HG03280 (cell line): ENCODE results near the gene ADAM8.

ENCODE experiments used
- ATAC-seq: cut with Tn5 transposase; IDR thresholded peaks from one replicate; pipeline ENCODE4 v1.9.1; 2021; ENCODE audit warnings: mild to moderate bottlenecking, moderate library complexity; ENCODE audit not compliant: unreplicated experiment

The ADAM8 gene

DNA sequence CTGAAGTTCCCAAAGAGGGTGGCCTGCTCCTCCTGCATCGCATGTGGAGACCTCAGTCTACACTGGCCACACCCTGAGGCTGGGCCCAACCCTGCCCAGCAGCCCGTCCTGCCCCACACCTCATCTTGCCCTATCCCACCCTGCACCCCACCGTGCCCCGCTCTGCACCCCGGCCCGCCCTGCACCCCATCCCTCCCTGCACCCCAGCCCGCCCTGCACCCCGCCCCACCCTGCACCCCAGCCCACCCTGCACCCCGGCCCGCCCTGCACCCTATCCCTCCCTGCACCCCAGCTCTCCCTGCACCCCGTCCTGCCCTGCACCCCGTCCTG, 24.5 kb downstream of the ADAM8 start:
- no peak for ATAC-seq

DNA sequence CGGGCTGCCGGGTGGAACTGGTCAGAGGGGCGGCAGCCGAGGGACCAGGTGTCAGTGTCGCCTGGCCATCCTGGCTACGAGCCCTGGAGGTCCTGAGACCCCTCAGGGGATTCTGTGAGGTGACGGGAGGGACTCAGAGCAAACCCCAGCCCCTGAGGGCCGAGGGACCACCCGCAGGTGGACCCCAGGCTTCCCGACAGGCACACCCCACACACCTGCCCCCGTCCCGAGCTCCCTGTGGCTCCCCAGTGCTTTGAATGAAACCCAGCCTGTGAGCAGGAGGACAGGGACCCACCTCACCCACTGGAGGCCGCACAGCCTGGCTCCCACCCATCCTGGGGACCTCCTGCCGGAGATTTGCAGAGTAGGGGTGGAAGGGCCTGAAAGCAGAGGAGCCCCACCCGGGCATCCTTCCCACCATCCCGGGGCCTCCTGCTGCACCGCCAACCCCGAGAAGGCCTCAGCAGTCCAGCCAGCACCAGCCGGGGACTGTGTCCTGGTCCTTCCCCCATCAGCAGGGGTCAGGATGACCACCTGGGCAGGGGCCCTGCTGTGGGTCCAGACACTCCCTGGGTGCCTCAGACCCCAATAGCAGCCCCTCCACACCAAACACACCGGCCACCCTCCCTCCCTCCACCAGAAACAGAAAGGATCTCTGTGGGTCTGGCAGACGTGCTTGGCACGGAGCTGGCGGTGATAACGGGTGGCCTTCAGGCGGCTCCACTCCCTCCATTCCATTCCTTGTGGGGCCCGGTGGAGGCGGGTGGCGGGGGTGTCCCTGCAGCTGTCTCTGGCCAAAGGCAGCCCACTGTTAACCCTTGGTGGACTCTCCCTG, 25.1 kb downstream of the ADAM8 start:
- ATAC-seq = no peak

DNA sequence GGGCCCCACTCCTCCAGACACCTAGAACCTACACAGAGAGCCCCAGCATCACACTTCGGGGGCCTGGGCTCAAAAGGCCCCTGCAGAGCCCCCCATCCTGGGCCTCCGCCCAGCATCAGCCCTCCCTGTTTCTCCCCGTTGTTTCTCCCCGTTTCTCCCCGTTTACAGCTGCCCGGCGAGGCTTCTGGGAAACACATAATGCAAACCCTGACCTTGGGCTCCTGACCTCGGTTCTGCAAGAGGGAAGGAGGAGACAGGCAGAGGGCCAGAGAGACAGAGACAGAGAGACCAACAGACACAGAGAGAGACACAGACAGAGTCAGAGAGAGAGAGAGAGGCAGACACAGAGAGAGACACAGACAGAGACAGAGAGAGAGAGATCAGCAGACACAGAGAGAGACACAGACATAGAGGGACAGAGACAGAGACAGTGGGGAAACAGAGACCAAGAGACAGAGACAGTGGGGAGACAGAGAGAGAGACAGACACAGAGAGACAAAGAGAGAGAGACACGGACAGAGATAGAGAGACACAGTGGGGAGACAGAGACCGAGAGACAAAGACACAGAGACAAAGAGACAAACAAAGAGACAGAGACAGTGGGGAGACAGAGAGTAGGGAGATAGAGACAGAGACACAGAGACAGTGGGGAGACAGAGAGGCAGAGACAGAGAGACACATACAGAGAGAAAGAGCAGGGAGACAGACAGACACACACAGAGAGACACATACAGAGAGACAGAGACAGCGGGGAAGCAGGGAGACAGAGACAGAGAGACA, 26.5 kb downstream of the ADAM8 start:
- no peak for ATAC-seq

DNA sequence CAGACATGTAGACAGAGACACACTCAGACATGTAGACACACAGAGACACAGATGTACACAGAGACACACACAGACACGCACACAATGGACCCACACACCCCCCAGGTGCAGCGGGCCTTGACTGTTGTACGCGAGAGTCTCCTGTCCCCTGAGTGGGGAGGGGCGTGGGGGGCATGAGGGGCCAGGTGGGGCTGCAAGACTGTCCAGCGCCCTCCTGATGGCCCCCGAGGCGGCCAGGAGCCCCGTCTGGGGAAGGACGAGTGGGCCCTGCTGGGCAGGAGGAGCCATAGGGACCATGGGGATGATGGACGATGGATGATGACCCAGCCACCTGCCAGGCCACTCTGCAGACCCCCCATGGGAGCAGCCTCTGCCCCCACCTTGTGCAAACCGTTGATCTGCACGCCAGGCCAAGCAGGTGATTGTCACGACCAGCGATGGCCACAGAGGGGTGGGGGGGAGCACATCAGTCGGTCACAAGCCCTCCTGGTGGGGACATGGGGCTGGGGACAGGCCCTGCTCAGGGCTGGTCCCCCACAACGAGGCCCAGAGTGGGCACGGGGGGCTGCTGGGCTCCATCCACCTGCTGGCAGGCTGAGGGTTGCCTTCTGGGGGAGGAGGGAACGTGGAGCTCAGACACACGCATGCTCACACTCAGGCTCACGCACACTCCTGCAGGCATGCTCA, 27.4 kb downstream of the ADAM8 start:
- ATAC-seq = no peak

DNA sequence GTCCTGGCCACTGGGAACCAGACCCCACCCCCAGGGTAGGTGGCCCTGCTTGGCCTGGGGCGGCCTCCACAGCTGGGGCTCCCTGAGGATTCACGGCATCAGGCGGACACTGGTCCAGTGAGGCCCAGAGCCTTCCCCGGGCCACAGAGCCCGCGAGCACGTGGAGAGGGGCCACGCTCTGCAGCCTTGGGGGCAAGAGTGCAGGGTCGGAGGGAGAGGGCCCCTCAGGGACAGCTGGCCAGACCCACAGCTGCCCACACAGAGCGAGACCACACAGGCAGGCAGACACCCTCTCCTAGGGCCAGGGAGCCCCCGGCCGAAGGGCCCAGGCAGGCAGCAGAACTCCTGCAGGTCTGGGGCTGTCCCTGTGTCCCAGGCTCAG, 28.3 kb downstream of the ADAM8 start:
- ATAC-seq = no peak

DNA sequence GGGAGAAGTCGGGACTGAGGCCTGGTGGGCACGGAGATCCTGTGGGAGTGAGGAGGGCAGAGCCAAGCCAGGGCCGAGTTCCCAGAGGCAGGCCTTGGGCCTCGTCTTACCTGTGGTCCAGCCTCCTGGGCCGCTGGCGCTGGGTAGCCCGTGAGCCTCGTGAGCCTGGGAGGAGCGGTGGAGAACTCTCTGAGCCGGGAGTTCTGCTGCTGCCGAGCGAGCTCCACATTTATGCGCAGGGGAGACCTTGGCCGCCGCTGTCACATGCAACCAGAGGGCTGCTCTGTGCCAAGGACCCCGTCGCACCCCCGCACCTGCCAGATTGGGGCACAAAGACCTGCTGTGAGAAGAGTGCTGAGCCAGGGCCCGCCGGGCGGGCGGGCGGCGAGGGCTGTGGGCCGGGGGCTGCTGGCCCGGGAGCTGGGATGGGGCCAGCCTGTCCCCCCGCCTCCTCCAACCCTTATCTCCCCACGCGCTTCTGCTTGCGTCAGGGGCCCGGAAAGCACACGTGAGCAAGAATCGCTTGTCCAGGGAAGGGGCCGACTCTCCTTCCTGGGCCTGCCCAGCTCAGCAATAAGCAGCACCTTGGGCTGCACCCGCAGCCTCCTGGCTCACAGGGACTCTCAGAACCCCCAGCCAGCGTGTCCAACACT, 28.9 kb downstream of the ADAM8 start:
- no peak for ATAC-seq

DNA sequence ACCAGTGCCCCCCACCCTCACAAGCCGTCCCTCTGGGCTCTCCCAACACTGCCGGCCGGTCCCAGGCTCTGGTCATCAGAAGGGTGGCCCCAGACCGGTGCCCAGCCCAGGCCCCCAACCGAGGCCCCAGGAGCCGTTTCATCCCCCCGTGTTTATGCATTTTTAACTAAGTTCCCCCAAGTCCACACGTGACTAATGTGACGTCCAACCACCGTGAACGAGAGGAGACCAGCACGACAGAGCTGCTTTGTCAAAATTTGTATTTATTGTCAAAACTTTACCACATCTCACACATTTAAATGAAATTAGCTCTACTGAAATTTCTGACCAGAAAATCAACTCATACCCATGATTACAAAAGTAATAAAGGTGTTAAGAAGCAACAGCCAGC, 30.4 kb downstream of the ADAM8 start:
- no peak for ATAC-seq

DNA sequence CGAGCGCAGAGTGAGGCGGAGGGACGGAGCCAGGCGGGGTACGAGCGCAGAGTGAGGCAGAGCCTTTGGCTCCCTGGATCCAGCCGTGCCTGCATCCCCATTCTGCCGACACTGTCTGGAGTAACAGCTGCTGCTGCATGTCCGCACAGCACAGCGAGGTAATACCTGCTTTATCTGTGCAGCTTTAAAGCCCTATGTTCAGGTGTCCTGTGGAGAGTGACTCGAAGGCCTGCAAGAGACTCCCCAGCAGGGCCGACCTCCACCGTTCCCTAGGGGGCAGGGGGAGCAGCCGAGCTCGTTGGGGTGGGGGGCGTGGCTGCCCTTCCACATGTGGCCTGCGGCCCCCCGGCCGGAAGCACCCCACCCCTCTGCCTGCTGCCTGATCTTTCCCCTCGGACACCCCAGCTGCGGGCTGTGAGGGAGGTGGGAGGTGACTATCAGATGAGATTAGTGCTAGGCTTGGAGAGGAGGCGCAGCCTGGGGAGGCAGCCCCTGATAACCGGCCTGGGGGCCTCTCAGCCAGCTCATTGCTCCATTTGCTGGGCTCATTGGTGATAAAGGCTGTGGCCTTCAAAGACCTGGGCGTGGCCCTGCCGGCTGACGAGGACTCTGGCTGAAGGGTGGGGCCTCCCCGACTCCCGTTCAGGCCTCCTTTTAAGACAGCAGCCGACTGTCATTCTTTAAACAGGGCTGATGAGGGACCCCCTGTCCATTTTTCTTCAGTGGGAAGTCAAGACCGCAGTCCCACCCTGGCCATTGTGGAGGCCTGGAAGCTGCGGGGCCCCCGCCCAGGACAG, 31.0 kb downstream of the ADAM8 start:
- no peak for ATAC-seq

DNA sequence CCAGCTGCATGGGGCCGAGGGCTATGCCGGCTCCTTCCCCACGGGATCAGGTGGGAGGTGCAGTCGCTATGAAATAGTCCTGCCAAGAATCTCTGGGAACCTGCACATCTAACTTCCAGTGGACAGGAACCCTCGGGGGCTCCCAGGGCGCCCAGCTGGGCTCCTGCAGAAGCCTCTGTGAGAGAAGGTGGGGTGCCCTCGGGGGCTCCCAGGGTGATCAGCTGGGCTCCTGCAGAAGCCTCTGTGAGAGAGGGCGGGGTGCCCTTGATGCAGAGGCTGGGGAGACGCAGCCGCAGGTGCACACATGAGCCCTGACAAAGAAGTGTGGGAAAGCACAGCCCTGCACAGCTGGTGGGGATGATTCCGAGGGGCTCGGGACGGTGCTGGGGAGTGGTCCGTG, 33.1 kb downstream of the ADAM8 start:
- ATAC-seq = no peak

DNA sequence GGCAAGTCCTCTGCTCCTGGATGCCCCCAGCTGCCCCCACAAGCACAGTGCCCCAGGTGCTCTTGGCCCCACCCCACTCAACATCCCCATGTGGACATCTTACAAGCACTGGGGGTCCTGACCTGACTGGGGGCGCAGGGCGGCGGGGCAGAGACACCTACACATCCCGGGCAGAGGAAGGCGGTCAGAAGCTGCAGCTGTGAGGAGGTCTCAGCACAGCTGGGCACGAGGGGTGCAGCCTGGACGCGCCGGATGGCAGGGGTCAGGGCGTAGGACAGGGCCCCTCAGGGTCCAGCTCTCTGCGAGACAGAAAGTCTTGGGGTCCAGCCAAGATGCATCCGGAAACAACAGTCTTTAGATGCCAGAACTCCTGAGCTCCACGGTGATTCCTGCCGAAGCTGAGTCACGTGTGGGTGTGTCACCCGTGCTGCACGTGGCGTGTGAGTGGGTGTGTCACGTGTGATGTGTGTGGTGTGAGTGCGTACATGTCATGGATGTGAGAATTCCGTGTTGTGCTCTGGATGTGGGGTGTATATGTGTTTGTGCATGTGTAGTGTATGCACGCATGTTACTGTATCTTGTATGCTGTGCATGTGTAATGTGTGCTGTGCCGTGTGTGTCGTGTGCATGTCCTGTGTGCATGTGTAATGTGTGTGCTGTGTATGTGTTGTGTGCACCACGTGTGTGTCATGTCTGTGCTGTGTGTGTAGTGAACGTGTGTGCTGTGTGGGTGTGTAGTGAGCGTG, 33.9 kb downstream of the ADAM8 start:
- ATAC-seq = no peak

DNA sequence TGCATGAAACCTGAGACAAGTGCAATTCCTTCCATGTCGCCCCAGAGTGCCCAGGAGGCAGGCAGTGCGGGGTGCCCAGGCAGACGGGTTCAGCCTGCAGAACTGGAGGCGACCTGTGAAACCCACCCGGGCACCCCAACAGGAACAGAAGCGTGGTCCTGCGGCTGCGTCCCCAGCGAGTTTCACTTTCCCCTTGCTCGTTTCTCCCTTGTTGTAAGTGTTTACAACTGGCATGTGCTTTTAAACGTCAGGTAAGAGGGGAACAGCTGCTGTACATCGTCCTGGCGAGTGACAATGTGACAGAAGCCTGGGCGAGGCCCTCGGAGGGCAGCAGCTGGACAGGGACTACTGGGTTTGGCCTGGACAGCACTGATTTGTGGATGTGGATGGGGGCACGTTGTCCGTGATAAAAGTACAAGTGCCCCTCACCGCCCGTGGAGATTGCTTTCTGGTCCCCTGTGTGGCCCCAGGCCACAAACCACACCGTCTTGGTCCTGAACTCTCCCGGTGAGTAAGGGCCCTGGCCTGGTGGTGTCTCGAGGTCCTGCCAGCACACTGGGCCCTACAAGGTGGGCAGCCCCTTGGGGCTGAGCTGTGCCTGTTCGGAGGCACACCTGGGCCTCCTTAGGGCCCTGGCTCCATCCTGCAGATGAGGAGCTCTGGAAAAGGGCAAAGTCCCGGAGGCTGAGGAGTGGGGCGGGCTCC, 35.0 kb downstream of the ADAM8 start:
- ATAC-seq = no peak

DNA sequence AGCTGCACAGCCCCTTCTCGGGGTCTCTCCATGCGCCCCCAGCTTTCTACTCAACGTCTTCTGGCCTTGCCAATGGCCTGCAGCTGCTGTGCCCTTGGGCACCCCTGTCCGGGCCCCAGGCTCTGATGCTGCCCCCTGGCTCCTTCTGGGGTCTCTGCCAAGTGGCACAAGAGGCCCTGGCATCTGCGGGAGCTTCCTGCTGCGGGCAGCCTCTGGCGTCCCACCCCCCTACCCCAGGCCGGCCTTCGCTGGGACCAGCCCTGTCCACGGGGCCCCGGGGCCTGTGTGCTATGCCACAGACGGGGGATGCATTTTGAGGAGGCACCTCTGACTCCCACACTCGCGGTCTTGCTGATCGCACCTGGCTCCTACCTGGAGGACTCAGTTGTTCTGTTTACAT, 36.7 kb downstream of the ADAM8 start:
- ATAC-seq = no peak

DNA sequence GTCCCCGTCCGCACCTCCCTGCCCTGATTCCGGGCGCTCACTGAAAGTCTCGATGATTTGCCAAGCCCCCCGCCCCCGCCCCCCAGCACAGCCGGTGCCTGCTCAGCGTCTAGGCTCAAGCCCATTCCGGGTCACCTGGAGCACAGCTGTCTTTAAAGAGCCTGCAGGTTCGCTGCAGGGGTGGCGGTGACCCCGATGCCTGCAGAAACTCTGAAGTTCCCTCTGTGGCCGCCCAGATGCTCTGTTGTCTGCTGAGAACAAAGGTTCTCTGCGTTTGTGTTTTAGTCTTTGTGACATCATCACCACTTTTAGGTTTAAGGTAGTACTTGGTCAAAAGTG, 38.2 kb downstream of the ADAM8 start:
- ATAC-seq = no peak

DNA sequence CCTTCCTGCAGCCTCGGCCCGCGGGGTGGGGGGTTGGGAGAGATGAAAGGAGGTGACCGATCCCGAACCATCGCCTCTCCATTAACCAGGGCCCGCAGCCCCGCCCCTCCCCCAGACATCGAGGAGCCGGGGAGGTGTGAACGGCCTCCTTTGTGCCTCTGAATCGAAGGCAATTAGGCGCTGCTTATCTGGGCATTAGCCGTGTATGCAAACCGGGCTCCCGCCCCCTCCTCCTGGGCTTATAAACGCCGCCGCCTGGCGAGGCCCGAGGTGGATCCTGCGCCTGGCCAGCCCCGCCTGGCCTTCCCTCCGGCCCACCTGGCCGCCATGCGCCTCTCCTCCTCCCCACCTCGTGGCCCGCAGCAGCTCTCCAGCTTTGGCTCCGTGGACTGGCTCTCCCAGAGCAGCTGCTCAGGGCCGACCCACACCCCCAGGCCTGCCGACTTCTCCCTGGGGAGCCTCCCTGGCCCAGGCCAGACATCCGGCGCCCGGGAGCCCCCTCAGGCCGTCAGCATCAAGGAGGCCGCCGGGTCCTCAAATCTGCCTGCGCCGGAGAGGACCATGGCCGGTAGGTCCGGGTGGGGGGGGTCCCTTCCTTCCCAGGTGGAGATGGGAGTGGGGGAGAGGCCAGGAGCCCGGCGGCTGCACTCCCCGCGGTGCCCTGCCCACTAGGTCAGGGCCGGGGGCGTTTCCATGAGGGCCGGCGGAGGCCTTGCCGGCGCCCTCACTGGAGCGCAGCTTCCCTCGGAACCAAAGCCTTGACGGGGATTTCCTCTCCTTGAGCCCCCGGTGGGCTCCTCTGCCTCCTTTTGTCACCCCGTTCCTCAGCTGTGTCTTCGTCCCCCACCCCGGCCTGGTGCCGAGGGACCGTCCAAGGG, 38.8 kb downstream of the ADAM8 start, which contains the start of gene VENTX:
Gene VENTX (plus strand): TSS at position 268 of the 878 bp plus-strand sequence. CDS start 60 bp downstream, at position 328.
- no peak for ATAC-seq

DNA sequence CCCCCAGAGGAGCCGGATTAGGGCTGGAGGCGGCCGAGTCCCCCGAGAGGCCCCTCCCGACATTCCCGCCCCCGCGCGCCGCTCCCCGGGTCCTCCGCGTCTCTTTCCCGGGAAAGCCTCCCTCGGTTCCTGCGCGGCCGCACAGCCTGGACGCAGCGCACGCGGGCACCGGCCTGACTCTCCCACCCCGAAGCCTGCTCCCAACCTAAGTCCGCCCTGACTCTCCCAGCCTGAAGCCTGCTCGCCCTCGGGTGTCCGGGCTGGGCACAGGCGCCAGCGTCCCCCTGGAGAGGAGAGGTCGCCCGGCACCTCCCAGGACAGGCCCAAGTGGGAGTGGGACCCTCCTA, 39.5 kb downstream of the ADAM8 start:
- ATAC-seq = no peak

DNA sequence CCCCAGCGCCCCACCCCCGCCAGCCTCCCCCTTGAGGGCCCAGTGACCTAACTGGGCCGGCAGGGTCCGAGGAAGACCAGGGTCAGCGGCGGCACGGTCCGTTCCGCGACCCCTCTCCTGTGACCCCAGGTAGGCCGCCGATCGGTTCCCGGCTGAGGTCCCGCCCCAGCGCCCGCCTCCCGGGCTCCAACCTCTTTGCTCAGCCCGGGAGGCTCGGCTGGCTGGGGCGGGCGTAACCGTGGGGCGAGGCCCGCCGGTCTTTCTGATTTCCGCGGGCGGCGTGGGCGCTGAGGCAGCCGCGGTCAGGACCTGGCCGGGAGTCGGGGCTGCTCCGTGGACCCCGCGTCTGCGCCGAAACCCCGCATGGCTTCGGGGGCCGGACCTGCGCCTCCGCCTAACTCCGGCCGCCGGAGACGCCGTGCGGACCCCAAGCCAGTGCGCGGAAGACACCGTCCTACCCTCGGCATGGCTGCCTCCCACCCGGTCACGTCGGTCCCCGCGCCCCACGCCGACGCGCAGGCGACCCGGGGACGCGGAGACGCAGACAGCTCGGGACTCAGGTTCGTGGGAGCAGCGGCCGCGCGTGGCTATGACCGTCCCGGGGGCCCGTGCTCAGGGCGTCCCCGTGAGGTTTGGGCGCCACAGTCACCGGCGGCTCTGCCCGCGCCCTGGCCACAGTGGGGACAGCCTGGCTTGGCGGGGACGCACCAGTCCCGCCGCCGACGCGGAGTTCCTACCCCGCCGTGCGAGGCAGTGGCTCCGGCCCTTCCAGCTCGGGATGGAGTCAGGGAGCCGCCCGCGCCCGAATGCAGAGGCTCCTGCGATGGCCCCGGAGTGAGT, 40.0 kb downstream of the ADAM8 start:
- ATAC-seq = no peak

DNA sequence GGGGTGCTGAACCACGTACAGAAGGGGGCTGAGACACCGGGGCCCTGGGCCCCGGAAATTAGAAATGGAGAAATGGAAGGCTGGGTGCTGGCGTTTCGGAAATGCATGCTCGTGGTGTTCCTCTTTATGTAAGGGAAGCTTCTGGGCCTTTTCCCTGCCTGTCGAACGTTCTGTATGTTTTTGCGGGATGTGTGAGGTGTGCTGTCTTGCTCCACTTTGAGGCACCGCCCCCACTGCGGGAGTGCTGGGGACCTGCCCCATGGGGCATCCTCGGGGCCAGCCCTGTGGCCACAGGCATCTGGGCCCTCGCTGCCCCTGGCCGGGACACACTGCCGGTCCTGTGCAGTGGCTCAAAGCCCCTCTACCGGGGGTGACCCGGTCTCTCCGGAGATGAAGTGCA, 40.7 kb downstream of the ADAM8 start:
- no peak for ATAC-seq
